ENCODE data around the gene CNTD1. TPM values are rescaled to one million over a fixed set of nuclear protein-coding genes. Genes with fewer than 3 reads are reported as not detected.

The CNTD1 gene
- total RNA-seq, 1 experiment from 2014 or later, result not detected

GRCh38 chr17:42814633-42815399 is 16.2 kb downstream of the CNTD1 start:
- no peaks in the 10 kb centered on the region for H3K27me3 Mint-ChIP-seq (ENCODE audit: insufficient read depth, unreplicated experiment)
- ChIA-PET POLR2A (interaction anchor here (0.5 to 2.3 kb wide), 3 partner anchors 9 to 28 kb away, joined by 3 to 13 read pairs (median 4); partner anchors contain the start of gene BECN1), CTCF (interaction anchor here (0.9 to 3.3 kb wide), 3 partner anchors 9 to 114 kb away, joined by 3 to 14 read pairs (median 4); partner anchors contain the start of gene BECN1)
- no peak overlapping the region for H3K27ac Mint-ChIP-seq (ENCODE audit: low read depth, unreplicated experiment)
- H3K4me1 Mint-ChIP-seq (ENCODE audit: insufficient read depth, unreplicated experiment), result peaks cover 7% of the 10 kb centered on the region
- peaks cover 97% of the 10 kb centered on the region for H3K36me3 Mint-ChIP-seq (ENCODE audit: insufficient read depth, unreplicated experiment)
- TF ChIP-seq CTCF (IDR thresholded peaks at IDR 0.05; ENCODE audit: unreplicated experiment), result no peak
- no TSS peak for BruUV-seq (replicated peaks)
- peak; percentile 56 for DNase-seq (ENCODE audit: unreplicated experiment)
- H3K9me3 Mint-ChIP-seq (ENCODE audit: unreplicated experiment), result no peaks in the 10 kb centered on the region
- H3K4me3 Mint-ChIP-seq (ENCODE audit: unreplicated experiment), result no peak overlapping the region
- intact Hi-C loops (cut with micrococcal nuclease), result no loop called here

DNA sequence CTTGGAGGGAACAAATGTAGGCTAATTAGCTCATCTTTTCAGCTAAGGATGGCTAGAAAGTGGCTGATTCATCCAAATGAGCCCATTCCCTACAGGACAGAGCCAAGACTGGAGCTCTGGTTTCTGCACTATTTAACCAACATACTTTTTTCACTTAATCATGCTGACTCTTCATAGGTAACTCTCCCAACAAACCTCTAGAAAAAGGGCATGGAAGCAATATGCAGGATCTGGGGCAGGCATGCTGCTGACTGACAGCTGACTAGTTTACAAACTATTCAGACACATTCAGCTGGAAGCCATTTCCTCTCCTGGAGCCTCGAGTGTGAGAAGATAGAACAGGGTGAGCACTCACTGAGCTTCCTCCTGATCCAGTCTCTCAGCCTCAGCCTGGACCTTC is 19.2 kb downstream of the CNTD1 start:
- BruUV-seq (replicated peaks), result no TSS peak
- Mint-ChIP-seq H3K36me3 (ENCODE audit: insufficient read depth, unreplicated experiment) (peaks cover 95% of the 10 kb centered on the region), H3K27ac (ENCODE audit: low read depth, unreplicated experiment) (no peak overlapping the region), H3K9me3 (ENCODE audit: unreplicated experiment) (no peaks in the 10 kb centered on the region), H3K27me3 (ENCODE audit: insufficient read depth, unreplicated experiment) (no peaks in the 10 kb centered on the region), H3K4me3 (ENCODE audit: unreplicated experiment) (no peak overlapping the region), H3K4me1 (ENCODE audit: insufficient read depth, unreplicated experiment) (peaks cover 7% of the 10 kb centered on the region)
- intact Hi-C loops (cut with micrococcal nuclease), result no loop called here
- no peak for TF ChIP-seq CTCF (IDR thresholded peaks at IDR 0.05; ENCODE audit: unreplicated experiment)
- ChIA-PET POLR2A (interaction anchor here (0.7 to 1.5 kb wide), 2 partner anchors 45 to 135 kb away, joined by 3 to 4 read pairs; partner anchors contain the start of gene VPS25), CTCF (interaction anchor here (0.6 to 1.0 kb wide), 6 partner anchors 7 to 752 kb away, joined by 3 to 6 read pairs (median 4); no protein-coding TSS in a partner anchor)
- DNase-seq (ENCODE audit: unreplicated experiment), result no peak

- no peak overlapping the region for H3K27ac Mint-ChIP-seq (ENCODE audit: low read depth, unreplicated experiment)
Measured at GRCh38 chr17:42818379-42818778, 19.7 kb downstream of the CNTD1 start.

More at GRCh38 chr17:42818379-42818778, 19.7 kb downstream of the CNTD1 start:
- peaks cover 95% of the 10 kb centered on the region for H3K36me3 Mint-ChIP-seq (ENCODE audit: insufficient read depth, unreplicated experiment)
- ChIA-PET CTCF (interaction anchor here (0.6 to 1.3 kb wide), 8 partner anchors 8 to 240 kb away, joined by 3 to 6 read pairs (median 3); partner anchors contain the start of gene PSMC3IP), POLR2A (interaction anchor here (0.7 to 1.8 kb wide), 3 partner anchors 45 to 209 kb away, joined by 3 to 4 read pairs (median 4); partner anchors contain the start of genes RETREG3, TUBG1 and VPS25)
- no peaks in the 10 kb centered on the region for H3K27me3 Mint-ChIP-seq (ENCODE audit: insufficient read depth, unreplicated experiment)
- no peak for TF ChIP-seq CTCF (IDR thresholded peaks at IDR 0.05; ENCODE audit: unreplicated experiment)
- no TSS peak for BruUV-seq (replicated peaks)
- peaks cover 7% of the 10 kb centered on the region for H3K4me1 Mint-ChIP-seq (ENCODE audit: insufficient read depth, unreplicated experiment)
- DNase-seq (ENCODE audit: unreplicated experiment), result no peak
- H3K4me3 Mint-ChIP-seq (ENCODE audit: unreplicated experiment), result no peak overlapping the region
- intact Hi-C loops (cut with micrococcal nuclease), result no loop called here
- H3K9me3 Mint-ChIP-seq (ENCODE audit: unreplicated experiment), result no peaks in the 10 kb centered on the region

All from MCF 10A (cell line).